ENCODE data around the gene TTLL8.

Gene TTLL8

DNA sequence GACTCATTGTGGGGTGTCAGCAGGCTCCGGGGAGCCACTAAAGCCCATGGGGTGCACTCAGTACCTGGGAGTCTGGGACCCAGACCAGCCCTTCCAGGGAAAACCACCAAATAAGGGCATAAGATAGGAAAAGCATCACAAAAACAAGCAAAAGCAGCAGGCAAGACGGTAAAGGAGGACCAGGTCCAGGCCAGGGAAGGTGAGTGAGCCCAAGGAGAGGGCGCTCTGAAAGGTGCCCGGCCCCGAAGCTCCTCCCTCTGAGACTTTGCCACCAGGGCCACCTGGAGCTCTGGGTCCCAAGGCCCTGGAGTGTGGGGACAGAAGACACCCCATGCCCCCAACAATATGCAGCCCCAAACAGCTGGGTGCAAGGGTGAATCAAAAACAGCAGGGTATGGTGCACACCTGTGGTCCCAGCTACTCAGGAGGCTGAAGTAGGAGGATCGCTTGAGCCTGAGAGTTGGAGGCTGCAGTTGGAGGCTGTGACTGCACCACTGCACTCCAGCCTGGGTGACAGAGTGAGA lies 40.3 kb downstream of the TTLL8 start:
- H3K27ac ChIP-seq (ENCODE audit: low read length), result no peak overlapping the region
- H3K4me1 ChIP-seq (ENCODE audit: low read length), result no peaks in the 10 kb centered on the region
- TF ChIP-seq EZH2 (optimal IDR thresholded peaks at IDR 0.05; ENCODE audit: low read depth, low read length) (no peak), CTCF (IDR thresholded peaks at IDR 0.05; ENCODE audit: low read length) (no peak), EZH2phosphoT487 (IDR thresholded peaks at IDR 0.05; ENCODE audit: low read length) (no peak)
- no peaks in the 10 kb centered on the region for H3K9me2 ChIP-seq (replicated peaks; ENCODE audit: insufficient read depth, low read length)
- no peaks in the 10 kb centered on the region for H4K20me1 ChIP-seq (ENCODE audit: insufficient read depth, low read length)
- H2AFZ ChIP-seq (ENCODE audit: low read length), result no peak overlapping the region
- no peak overlapping the region for H3K4me2 ChIP-seq (ENCODE audit: low read depth, low read length)
- no peaks in the 10 kb centered on the region for H3K36me3 ChIP-seq (replicated peaks; ENCODE audit: insufficient read depth, low read length)
- no peaks in the 10 kb centered on the region for H3K9me3 ChIP-seq (replicated peaks; ENCODE audit: insufficient read depth, low read length)
- H3K79me2 ChIP-seq (ENCODE audit: low read length), result no peaks in the 10 kb centered on the region
- no peak overlapping the region for H3K4me3 ChIP-seq (ENCODE audit: low read length)
- DNase-seq, result no peak
- no peak overlapping the region for H3K9ac ChIP-seq (ENCODE audit: low read length)
- H3K27me3 ChIP-seq (replicated peaks; ENCODE audit: insufficient read depth, low read length), result peaks cover 75% of the 10 kb centered on the region
- H3F3A ChIP-seq (ENCODE audit: insufficient read depth, low read length), result no peaks in the 10 kb centered on the region

GRCh38 chr22:50016988-50017700 lies 41.0 kb downstream of the TTLL8 start:
- Histone ChIP-seq H2AFZ (ENCODE audit: low read length) (no peak overlapping the region), H3K27me3 (replicated peaks; ENCODE audit: insufficient read depth, low read length) (peaks cover 75% of the 10 kb centered on the region), H3K79me2 (ENCODE audit: low read length) (no peaks in the 10 kb centered on the region), H3K9me3 (replicated peaks; ENCODE audit: insufficient read depth, low read length) (no peaks in the 10 kb centered on the region), H4K20me1 (ENCODE audit: insufficient read depth, low read length) (no peaks in the 10 kb centered on the region), H3F3A (ENCODE audit: insufficient read depth, low read length) (no peaks in the 10 kb centered on the region), H3K4me2 (ENCODE audit: low read depth, low read length) (no peak overlapping the region), H3K9me2 (replicated peaks; ENCODE audit: insufficient read depth, low read length) (no peaks in the 10 kb centered on the region), H3K9ac (ENCODE audit: low read length) (no peak overlapping the region), H3K27ac (ENCODE audit: low read length) (no peak overlapping the region), H3K4me3 (ENCODE audit: low read length) (no peak overlapping the region), H3K36me3 (replicated peaks; ENCODE audit: insufficient read depth, low read length) (no peaks in the 10 kb centered on the region), H3K4me1 (ENCODE audit: low read length) (no peaks in the 10 kb centered on the region)
- no peak for DNase-seq
- TF ChIP-seq EZH2phosphoT487 (IDR thresholded peaks at IDR 0.05; ENCODE audit: low read length), result no peak
- no peak for TF ChIP-seq EZH2 (optimal IDR thresholded peaks at IDR 0.05; ENCODE audit: low read depth, low read length)
- no peak for TF ChIP-seq CTCF (IDR thresholded peaks at IDR 0.05; ENCODE audit: low read length)

- no peak overlapping the region for H2AFZ ChIP-seq (ENCODE audit: low read length)
- no peaks in the 10 kb centered on the region for H3K36me3 ChIP-seq (replicated peaks; ENCODE audit: insufficient read depth, low read length)
- no peak overlapping the region for H3K4me3 ChIP-seq (ENCODE audit: low read length)
- no peaks in the 10 kb centered on the region for H3K9me3 ChIP-seq (replicated peaks; ENCODE audit: insufficient read depth, low read length)
- H3K79me2 ChIP-seq (ENCODE audit: low read length), result no peaks in the 10 kb centered on the region
- H3K4me1 ChIP-seq (ENCODE audit: low read length), result no peaks in the 10 kb centered on the region
- H4K20me1 ChIP-seq (ENCODE audit: insufficient read depth, low read length), result no peaks in the 10 kb centered on the region
- H3K4me2 ChIP-seq (ENCODE audit: low read depth, low read length), result no peak overlapping the region
- no peak for DNase-seq
- peaks cover 82% of the 10 kb centered on the region for H3K27me3 ChIP-seq (replicated peaks; ENCODE audit: insufficient read depth, low read length)
- H3K27ac ChIP-seq (ENCODE audit: low read length), result no peak overlapping the region
- H3K9me2 ChIP-seq (replicated peaks; ENCODE audit: insufficient read depth, low read length), result no peaks in the 10 kb centered on the region
- TF ChIP-seq EZH2 (optimal IDR thresholded peaks at IDR 0.05; ENCODE audit: low read depth, low read length) (no peak), EZH2phosphoT487 (IDR thresholded peaks at IDR 0.05; ENCODE audit: low read length) (no peak), CTCF (IDR thresholded peaks at IDR 0.05; ENCODE audit: low read length) (no peak)
- H3K9ac ChIP-seq (ENCODE audit: low read length), result no peak overlapping the region
- no peaks in the 10 kb centered on the region for H3F3A ChIP-seq (ENCODE audit: insufficient read depth, low read length)
Observed at GRCh38 chr22:50016308-50016987, 41.6 kb downstream of the TTLL8 start.
